Endothelial cell of umbilical vein (primary cell): Measurements from ENCODE around the gene MKLN1. TPM values are rescaled to one million over a fixed set of nuclear protein-coding genes. Genes with fewer than 3 reads are reported as not detected.

Experiments used
- BruUV-seq: library from RNA; stranded (reverse); fragments of 400-500 nt; replicated peaks from 2 replicates; lab custom pipeline; 2021; lab: Mats Ljungman, UMichigan
- CTCF ChIA-PET: fragments of 300-600, 350-600 bp; sonication (Branson Sonifier 250); formaldehyde crosslinking; loops from one replicate; lab custom pipeline; 2021; ENCODE audit warnings: antibody characterized with exemption, inconsistent platforms; lab: Charles Lee
- POLR2A ChIA-PET: fragments of 300-600, 350-600 bp; sonication (Branson Sonifier 250); formaldehyde crosslinking; loops from one replicate; lab custom pipeline; 2021; ENCODE audit warnings: antibody characterized with exemption, inconsistent platforms; lab: Charles Lee
- DNase-seq: peaks from one replicate; pipeline ENCODE4 v3.0.0-alpha.2; 2011; ENCODE audit warnings: low read depth, low spot score
- FAIRE-seq: peaks from 2 replicates; lab custom pipeline; 2011; peaks lifted over from hg19 to GRCh38; lab: Jason Lieb, UNC
- H2AFZ ChIP-seq: 2 replicates; pipeline ENCODE4 v1.6.0; 2012; ENCODE audit warnings: low read depth, low read length, control low read depth, inconsistent platforms
- H3K27ac ChIP-seq: 2 replicates; pipeline ENCODE4 v1.5.1; 2011; ENCODE audit warnings: low read depth, mild to moderate bottlenecking, control low read depth, low read length, moderate library complexity; ENCODE audit not compliant: insufficient read depth
- H3K27me3 ChIP-seq, 2 experiments: 2 replicates each; pipeline versions ENCODE4 v1.6.0 to v1.6.1; 2011; ENCODE audit warnings: low read length in 2 of 2, mixed read lengths in 1 of 2; ENCODE audit not compliant: control insufficient read depth in 2 of 2, insufficient read depth in 2 of 2
- H3K36me3 ChIP-seq, 2 experiments: 2 replicates in 1 of 2; 3 replicates in 1 of 2; pipeline ENCODE4 v1.5.1; 2011; ENCODE audit warnings: low read length in 2 of 2, mild to moderate bottlenecking in 1 of 2, moderate library complexity in 1 of 2; ENCODE audit not compliant: control insufficient read depth in 2 of 2, insufficient read depth in 2 of 2; ENCODE audit errors: extremely low read depth in 1 of 2
- H3K4me1 ChIP-seq: 3 replicates; pipeline ENCODE4 v1.5.1; 2011; ENCODE audit warnings: mild to moderate bottlenecking, low read length; ENCODE audit not compliant: control insufficient read depth, insufficient read depth; ENCODE audit errors: extremely low read depth
- H3K4me2 ChIP-seq: 2 replicates; pipeline ENCODE4 v1.6.1; 2011; ENCODE audit warnings: low read length, control low read depth, mixed read lengths; ENCODE audit not compliant: insufficient read depth
- H3K4me3 ChIP-seq, 3 experiments: fragments of 200-600 bp in 1 of 3; sonication (generic), shearing (Covaris generic) in 1 of 3; replicated peaks in 1 of 3; 2 replicates each; pipeline ENCODE4 v1.5.1; 2011 to 2016; ENCODE audit warnings: control low read depth in 3 of 3, low read length in 3 of 3, mild to moderate bottlenecking in 2 of 3, inconsistent platforms in 1 of 3, low read depth in 1 of 3, moderate library complexity in 1 of 3; ENCODE audit not compliant: insufficient read depth in 1 of 3
- H3K79me2 ChIP-seq: 2 replicates; pipeline ENCODE4 v1.6.0; 2012; ENCODE audit warnings: low read length, inconsistent platforms; ENCODE audit not compliant: control insufficient read depth, insufficient read depth
- H3K9ac ChIP-seq: replicated peaks from 2 replicates; pipeline ENCODE3; 2011; ENCODE audit warnings: low read length, control low read depth; ENCODE audit not compliant: insufficient read depth; ENCODE audit errors: extremely low read depth
- H3K9me1 ChIP-seq: replicated peaks from 3 replicates; pipeline ENCODE4 v1.6.0; 2011; ENCODE audit warnings: mild to moderate bottlenecking, low read length; ENCODE audit not compliant: control insufficient read depth, insufficient read depth; ENCODE audit errors: extremely low read depth
- H3K9me3 ChIP-seq: replicated peaks from 2 replicates; pipeline ENCODE4 v1.5.1; 2012; ENCODE audit warnings: low read length, inconsistent platforms; ENCODE audit not compliant: control insufficient read depth, insufficient read depth
- H4K20me1 ChIP-seq: replicated peaks from 2 replicates; pipeline ENCODE3; 2011; ENCODE audit warnings: mild to moderate bottlenecking, low read length; ENCODE audit not compliant: control insufficient read depth, insufficient read depth; ENCODE audit errors: extremely low read depth
- CTCF ChIP-seq, 2 donors: IDR thresholded peaks; 1 replicate in 1 of 2; 2 replicates in 1 of 2; pipeline ENCODE4 v1.5.1; 2011; ENCODE audit warnings: low read length in 2 of 2, mild to moderate bottlenecking in 2 of 2, moderate library complexity in 2 of 2, control low read depth in 1 of 2, inconsistent platforms in 1 of 2, low read depth in 1 of 2; ENCODE audit not compliant: insufficient read depth in 1 of 2; ENCODE audit errors: extremely low read depth in 1 of 2
- EZH2 ChIP-seq: IDR thresholded peaks from 2 replicates; pipeline ENCODE4 v1.6.1; 2012; ENCODE audit warnings: borderline replicate concordance, low read depth, mild to moderate bottlenecking, moderate library complexity, low read length, inconsistent platforms; ENCODE audit not compliant: severe bottlenecking
- FOS ChIP-seq: IDR thresholded peaks from 2 replicates; pipeline ENCODE4 v1.6.1; 2011; ENCODE audit warnings: mild to moderate bottlenecking, low read length, moderate library complexity, borderline replicate concordance; ENCODE audit not compliant: insufficient read depth
- GATA2 ChIP-seq: IDR thresholded peaks from 2 replicates; pipeline ENCODE4 v1.7.0; 2011; ENCODE audit warnings: low read depth, mild to moderate bottlenecking, moderate library complexity, mixed read lengths, low read length; ENCODE audit not compliant: insufficient read length, insufficient read depth
- JUN ChIP-seq: IDR thresholded peaks from 2 replicates; pipeline ENCODE4 v1.6.1; 2011; ENCODE audit warnings: borderline replicate concordance, low read depth; ENCODE audit not compliant: insufficient read length, insufficient read depth
- MAX ChIP-seq: IDR thresholded peaks from 2 replicates; pipeline ENCODE4 v1.6.1; 2011; ENCODE audit not compliant: insufficient read depth, insufficient read length
- MYC ChIP-seq: IDR thresholded peaks from one replicate; pipeline ENCODE4 v1.6.1; 2011; ENCODE audit warnings: mild to moderate bottlenecking, low read depth, low read length
- POLR2A ChIP-seq: IDR thresholded peaks from 2 replicates; pipeline ENCODE4 v1.6.1; 2012; ENCODE audit warnings: low read depth, mild to moderate bottlenecking, control low read depth, low read length
- POLR2AphosphoS5 ChIP-seq: IDR thresholded peaks from 2 replicates; pipeline ENCODE4 v1.6.1; 2012; ENCODE audit warnings: low read depth, mild to moderate bottlenecking, control low read depth, low read length, moderate library complexity; ENCODE audit not compliant: insufficient read depth
- dilution Hi-C: fragments of 300-500 bp; cut with MboI; formaldehyde crosslinking; loops from one replicate; pipeline ENCODE4 v1.15.0; 2019; ENCODE audit warnings: low sequenced_read_pairs; ENCODE audit not compliant: extremely low pct_ligation_motif_present
- intact Hi-C: fragments of 100-400 bp; cut with micrococcal nuclease; formaldehyde crosslinking; loops from one replicate; pipeline ENCODE4 v1.10.0; 2022
- polyA plus RNA-seq, 4 experiments: library from polyadenylated mRNA; depleted of rRNA in 3 of 4; stranded (reverse) in 3 of 4; unstranded in 1 of 4; fragments of >200 nt; gene quantifications; 2 replicates each; pipeline versions ENCODE4 v1.2.1 to v1.2.3, GENCODE V29; 2011 to 2012; ENCODE audit warnings: missing spikeins in 1 of 4
- total RNA-seq: library from RNA; stranded (reverse); gene quantifications from 2 replicates; pipeline ENCODE4 v1.2.3, GENCODE V29; 2021

Gene MKLN1
- total and polyA plus RNA-seq, 2 donors (not counting 3 experiments of a cell fraction or from before 2014, with no cell fraction given), result 12.2 to 32.1 TPM

GRCh38 chr7:131511071-131511470 lies 183.4 kb downstream of the MKLN1 start:
- TSS peak; percentile 86 for BruUV-seq
- Histone ChIP-seq H4K20me1 (no peaks in the 10 kb centered on the region), H3K9me1 (no peaks in the 10 kb centered on the region), H3K4me1 (peaks cover 21% of the 10 kb centered on the region), H3K4me3 (no peak overlapping the region), H3K9ac (no peak overlapping the region), H3K36me3 (peaks cover 6 to 20% of the 10 kb centered on the region in 2 experiments), H3K9me3 (no peaks in the 10 kb centered on the region), H2AFZ (no peak overlapping the region), H3K27ac (no peak overlapping the region), H3K4me2 (no peak overlapping the region), H3K79me2 (peaks cover 46% of the 10 kb centered on the region), H3K27me3 (no peaks in the 10 kb centered on the region)
- FAIRE-seq, result no peak
- dilution Hi-C loops, result no loop called here
- intact Hi-C loops, result loop anchor here (5.0 to 10.0 kb wide), 2 partner anchors 114 to 404 kb away; no protein-coding TSS in a partner anchor
- CTCF ChIA-PET, result interaction anchor here (1.0 to 8.4 kb wide), 5 partner anchors 28 to 144 kb away, joined by 3 to 79 read pairs (median 5); no protein-coding TSS in a partner anchor
- DNase-seq, result no peak
- TF ChIP-seq POLR2A (no peak), MYC (no peak), CTCF (IDR thresholded peaks at IDR 0.05; ENCODE audit: extremely low read depth in 1 of 2, insufficient read depth in 1 of 2, low read depth in 1 of 2, low read length in 2 of 2) (no peak), MAX (no peak), EZH2 (no peak), GATA2 (no peak), JUN (no peak), FOS (no peak), POLR2AphosphoS5 (no peak)
- POLR2A ChIA-PET, result no interaction called here
